Urinary bladder (tissue), 4 donors: ENCODE results near the gene CASP10. TPM values are rescaled to one million over a fixed set of nuclear protein-coding genes. Genes with fewer than 3 reads are reported as not detected.
A peak's percentile ranks its signal among the peaks of the same experiment; 100 is the strongest.
"Not testable (repeated sequence)": the region's sequence is repeated elsewhere in the genome, so short reads cannot be mapped to it uniquely, and the experiment has no call there.

Source experiments
- DNase-seq: peaks from one replicate; pipeline ENCODE4 v3.0.0-alpha.2; 2015; ENCODE audit errors: extremely low spot score
- H3K27ac ChIP-seq: one replicate; pipeline ENCODE4 v1.5.1; 2013; ENCODE audit warnings: low read depth, mild to moderate bottlenecking, moderate library complexity
- H3K36me3 ChIP-seq: one replicate; pipeline ENCODE4 v1.6.1; 2013; ENCODE audit warnings: mild to moderate bottlenecking, moderate library complexity; ENCODE audit not compliant: insufficient read depth
- H3K4me1 ChIP-seq: one replicate; pipeline ENCODE4 v1.6.1; 2013; ENCODE audit warnings: mild to moderate bottlenecking, moderate library complexity; ENCODE audit not compliant: insufficient read depth
- H3K4me3 ChIP-seq: one replicate; pipeline ENCODE4 v1.5.1; 2013; ENCODE audit warnings: low read depth, low read length
- WGBS: extraction: QIAGEN DNeasy Blood & Tissue Kit; methylation state at CpG from one replicate; pipeline ENCODE4 v1.1.7; 2013; 5-methylcytosine and 5-hydroxymethylcytosine counted together
- polyA plus RNA-seq: library from polyadenylated mRNA; stranded (reverse); fragments of 200-250 nt; gene quantifications from one replicate; pipeline ENCODE4 v1.2.3, GENCODE V29; 2013
- total RNA-seq: library from RNA; depleted of rRNA; stranded (reverse); fragments of >200 nt; gene quantifications from one replicate; pipeline ENCODE4 v1.2.3, GENCODE V29; 2014
- donor health status: healthy with polysubstance abuse.
- donor health status: healthy.

The CASP10 gene
- total and polyA plus RNA-seq, 2 donors: 3.4 to 19.2 TPM

GRCh38 chr2:201171259-201171814, 11.6 kb upstream of the CASP10 start:
- DNase-seq: no peak
- H3K4me1 ChIP-seq: no peaks in the 10 kb centered on the region
- no peaks in the 10 kb centered on the region for H3K36me3 ChIP-seq
- no peak overlapping the region for H3K4me3 ChIP-seq
- H3K27ac ChIP-seq: no peak overlapping the region
- WGBS: 61% methylated on average over 6 of the region's 6 CpGs

GRCh38 chr2:201172279-201172678, 10.7 kb upstream of the CASP10 start:
- H3K36me3 ChIP-seq: no peaks in the 10 kb centered on the region
- no peaks in the 10 kb centered on the region for H3K4me1 ChIP-seq
- no peak overlapping the region for H3K4me3 ChIP-seq
- DNase-seq: no peak
- H3K27ac ChIP-seq: no peak overlapping the region
- WGBS: 69% methylated on average over 2 of the region's 2 CpGs

GRCh38 chr2:201174687-201175086, 8.3 kb upstream of the CASP10 start:
- H3K27ac ChIP-seq: no peak overlapping the region
- no peak for DNase-seq
- H3K4me1 ChIP-seq: no peaks in the 10 kb centered on the region
- WGBS: 39% methylated on average over 1 of the region's 1 CpG
- H3K36me3 ChIP-seq: no peaks in the 10 kb centered on the region
- no peak overlapping the region for H3K4me3 ChIP-seq

GRCh38 chr2:201176081-201176481, 6.9 kb upstream of the CASP10 start:
- 55% methylated on average over 6 of the region's 6 CpGs for WGBS
- H3K4me1 ChIP-seq: no peaks in the 10 kb centered on the region
- DNase-seq: no peak
- no peak overlapping the region for H3K27ac ChIP-seq
- H3K36me3 ChIP-seq: no peaks in the 10 kb centered on the region
- H3K4me3 ChIP-seq: no peak overlapping the region

GRCh38 chr2:201180010-201180409, 2.9 kb upstream of the CASP10 start:
- DNase-seq: no peak
- Histone ChIP-seq H3K4me3 (no peak overlapping the region), H3K4me1 (no peaks in the 10 kb centered on the region), H3K36me3 (no peaks in the 10 kb centered on the region), H3K27ac (no peak overlapping the region)
- 64% methylated on average over 3 of the region's 3 CpGs for WGBS

- Histone ChIP-seq H3K4me3 (peak overlapping the region; percentile 40), H3K4me1 (no peaks in the 10 kb centered on the region), H3K27ac (no peak overlapping the region), H3K36me3 (no peaks in the 10 kb centered on the region)
- no peak for DNase-seq
- 34% methylated on average over 4 of the region's 4 CpGs for WGBS
Observed at GRCh38 chr2:201183365-201183727, 405 bp downstream of the CASP10 start.

GRCh38 chr2:201183835-201184234, 894 bp downstream of the CASP10 start:
- H3K4me3 ChIP-seq, H3K27ac ChIP-seq, H3K36me3 ChIP-seq, H3K4me1 ChIP-seq, DNase-seq: not testable (repeated sequence)
- 64% methylated on average over 5 of the region's 5 CpGs for WGBS

GRCh38 chr2:201184248-201184647, 1.3 kb downstream of the CASP10 start:
- not testable (repeated sequence) for H3K36me3 ChIP-seq, H3K4me3 ChIP-seq, H3K27ac ChIP-seq, H3K4me1 ChIP-seq, DNase-seq
- WGBS: 76% methylated on average over 6 of the region's 6 CpGs

- 71% methylated on average over 4 of the region's 4 CpGs for WGBS
- Histone ChIP-seq H3K4me1 (no peaks in the 10 kb centered on the region), H3K27ac (no peak overlapping the region), H3K4me3 (no peak overlapping the region), H3K36me3 (no peaks in the 10 kb centered on the region)
- no peak for DNase-seq
Observed at GRCh38 chr2:201185863-201186262, 2.9 kb downstream of the CASP10 start.

- DNase-seq: no peak
- Histone ChIP-seq H3K36me3 (no peaks in the 10 kb centered on the region), H3K4me1 (no peaks in the 10 kb centered on the region), H3K27ac (no peak overlapping the region), H3K4me3 (no peak overlapping the region)
- 71% methylated on average over 5 of the region's 5 CpGs for WGBS
Observed at GRCh38 chr2:201186982-201187381, 4.0 kb downstream of the CASP10 start.

GRCh38 chr2:201188449-201188848, 5.5 kb downstream of the CASP10 start:
- no peak overlapping the region for H3K4me3 ChIP-seq
- no peak for DNase-seq
- H3K36me3 ChIP-seq: peaks cover 1% of the 10 kb centered on the region
- WGBS: 92% methylated on average over 4 of the region's 4 CpGs
- H3K4me1 ChIP-seq: no peaks in the 10 kb centered on the region
- no peak overlapping the region for H3K27ac ChIP-seq

GRCh38 chr2:201191132-201191875, 8.4 kb downstream of the CASP10 start:
- Histone ChIP-seq H3K27ac (no peak overlapping the region), H3K36me3 (peaks cover 1% of the 10 kb centered on the region), H3K4me3 (no peak overlapping the region), H3K4me1 (no peaks in the 10 kb centered on the region)
- WGBS: 37% methylated on average over 4 of the region's 4 CpGs
- DNase-seq: no peak

- no peak for DNase-seq
- WGBS: 77% methylated on average over 3 of the region's 3 CpGs
- Histone ChIP-seq H3K4me3 (no peak overlapping the region), H3K27ac (no peak overlapping the region), H3K36me3 (peaks cover 1% of the 10 kb centered on the region), H3K4me1 (no peaks in the 10 kb centered on the region)
Observed at GRCh38 chr2:201194097-201194496, 11.2 kb downstream of the CASP10 start.

GRCh38 chr2:201195331-201195730, 12.4 kb downstream of the CASP10 start:
- Histone ChIP-seq H3K4me3 (no peak overlapping the region), H3K4me1 (no peaks in the 10 kb centered on the region), H3K27ac (no peak overlapping the region), H3K36me3 (peaks cover 1% of the 10 kb centered on the region)
- DNase-seq: no peak
- WGBS: 69% methylated on average over 3 of the region's 3 CpGs
